H1 (cell line): Measurements from ENCODE around the gene CNRIP1. TPM values are rescaled to one million over a fixed set of nuclear protein-coding genes. Genes with fewer than 3 reads are reported as not detected.

ENCODE experiments used
- EP300 ChIP-seq, 2 experiments: IDR thresholded peaks; 1 replicate in 1 of 2; 2 replicates in 1 of 2; pipeline ENCODE4 v1.6.1; 2011 to 2012; ENCODE audit warnings: low read depth in 2 of 2, low read length in 2 of 2, mild to moderate bottlenecking in 2 of 2, borderline replicate concordance in 1 of 2, inconsistent platforms in 1 of 2, moderate library complexity in 1 of 2
- SP2 ChIP-seq: IDR thresholded peaks from 2 replicates; pipeline ENCODE4 v1.6.1; 2012; ENCODE audit warnings: mild to moderate bottlenecking, low read length, inconsistent platforms
- polyA plus RNA-seq, 7 experiments: library from polyadenylated mRNA; depleted of rRNA in 3 of 7; stranded (reverse) in 5 of 7; unstranded in 2 of 7; fragments of >200 nt in 5 of 7; fragments of 200-250 nt in 2 of 7; gene quantifications; 1 replicate in 5 of 7; 2 replicates in 1 of 7; 4 replicates in 1 of 7; pipeline versions ENCODE4 v1.2.1 to v1.2.3, GENCODE V29; 2011 to 2013; ENCODE audit warnings: missing spikeins in 2 of 7, mixed read lengths in 2 of 7
- total RNA-seq: library from RNA; stranded (reverse); fragmentation: NEBNext Ultra II Directional; extraction: Animal tissue kit (Norgen Biotek cat#: 25700); gene quantifications from 2 replicates; pipeline ENCODE4 v1.2.1, GENCODE V29; 2021
- TF ChIP-seq, protein P1 (sequence below), 3 experiments: IDR thresholded peaks; 1 replicate in 2 of 3; 2 replicates in 1 of 3; pipeline versions ENCODE4 v1.5.1 to v1.6.1; 2011; ENCODE audit warnings: low read length in 3 of 3, mild to moderate bottlenecking in 3 of 3, inconsistent platforms in 2 of 3, low read depth in 1 of 3, moderate library complexity in 1 of 3; ENCODE audit not compliant: insufficient read depth in 1 of 3; ENCODE audit errors: control extremely low read depth in 1 of 3
- TF ChIP-seq, protein P2 (sequence below): IDR thresholded peaks from 2 replicates; pipeline ENCODE4 v1.6.1; 2012; ENCODE audit warnings: inconsistent platforms

Gene CNRIP1
- total and polyA plus RNA-seq, 2 of the 8 experiments (the other 6 are each of a cell fraction or from before 2014, with no cell fraction given): 4.6 to 7.0 TPM

DNA sequence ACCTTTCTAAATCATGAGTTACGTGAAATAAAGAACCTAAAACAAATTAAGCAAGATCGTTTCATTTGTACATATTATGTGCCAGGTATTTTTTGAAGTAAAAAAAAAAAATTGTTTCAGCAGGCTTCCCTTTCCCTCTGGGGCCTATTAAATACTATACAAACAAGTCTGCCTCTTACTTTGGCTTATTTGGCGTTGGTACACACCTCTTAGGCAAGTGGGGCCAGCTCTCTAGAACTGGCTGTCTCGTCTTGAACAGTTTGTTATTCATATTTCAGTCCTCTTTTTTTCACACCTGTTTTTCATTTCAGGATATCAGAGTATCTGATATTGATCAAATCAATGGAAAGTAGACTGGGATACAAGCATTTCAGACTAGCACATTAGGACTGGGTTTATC lies 40.1 kb downstream of the CNRIP1 start (continued):
- TF ChIP-seq SP2 (no peak), EP300 (IDR thresholded peaks at IDR 0.05; ENCODE audit: borderline replicate concordance in 1 of 2, low read depth in 2 of 2, low read length in 2 of 2) (no peak)
- TF ChIP-seq, protein P1, sequence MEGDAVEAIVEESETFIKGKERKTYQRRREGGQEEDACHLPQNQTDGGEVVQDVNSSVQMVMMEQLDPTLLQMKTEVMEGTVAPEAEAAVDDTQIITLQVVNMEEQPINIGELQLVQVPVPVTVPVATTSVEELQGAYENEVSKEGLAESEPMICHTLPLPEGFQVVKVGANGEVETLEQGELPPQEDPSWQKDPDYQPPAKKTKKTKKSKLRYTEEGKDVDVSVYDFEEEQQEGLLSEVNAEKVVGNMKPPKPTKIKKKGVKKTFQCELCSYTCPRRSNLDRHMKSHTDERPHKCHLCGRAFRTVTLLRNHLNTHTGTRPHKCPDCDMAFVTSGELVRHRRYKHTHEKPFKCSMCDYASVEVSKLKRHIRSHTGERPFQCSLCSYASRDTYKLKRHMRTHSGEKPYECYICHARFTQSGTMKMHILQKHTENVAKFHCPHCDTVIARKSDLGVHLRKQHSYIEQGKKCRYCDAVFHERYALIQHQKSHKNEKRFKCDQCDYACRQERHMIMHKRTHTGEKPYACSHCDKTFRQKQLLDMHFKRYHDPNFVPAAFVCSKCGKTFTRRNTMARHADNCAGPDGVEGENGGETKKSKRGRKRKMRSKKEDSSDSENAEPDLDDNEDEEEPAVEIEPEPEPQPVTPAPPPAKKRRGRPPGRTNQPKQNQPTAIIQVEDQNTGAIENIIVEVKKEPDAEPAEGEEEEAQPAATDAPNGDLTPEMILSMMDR (IDR thresholded peaks at IDR 0.05; ENCODE audit: control extremely low read depth in 1 of 3, insufficient read depth in 1 of 3, low read depth in 1 of 3, low read length in 3 of 3): no peak
- TF ChIP-seq, protein P2, sequence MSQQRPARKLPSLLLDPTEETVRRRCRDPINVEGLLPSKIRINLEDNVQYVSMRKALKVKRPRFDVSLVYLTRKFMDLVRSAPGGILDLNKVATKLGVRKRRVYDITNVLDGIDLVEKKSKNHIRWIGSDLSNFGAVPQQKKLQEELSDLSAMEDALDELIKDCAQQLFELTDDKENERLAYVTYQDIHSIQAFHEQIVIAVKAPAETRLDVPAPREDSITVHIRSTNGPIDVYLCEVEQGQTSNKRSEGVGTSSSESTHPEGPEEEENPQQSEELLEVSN: no peak
